ENCODE measurements around the gene PPFIBP2.

Gene PPFIBP2

DNA sequence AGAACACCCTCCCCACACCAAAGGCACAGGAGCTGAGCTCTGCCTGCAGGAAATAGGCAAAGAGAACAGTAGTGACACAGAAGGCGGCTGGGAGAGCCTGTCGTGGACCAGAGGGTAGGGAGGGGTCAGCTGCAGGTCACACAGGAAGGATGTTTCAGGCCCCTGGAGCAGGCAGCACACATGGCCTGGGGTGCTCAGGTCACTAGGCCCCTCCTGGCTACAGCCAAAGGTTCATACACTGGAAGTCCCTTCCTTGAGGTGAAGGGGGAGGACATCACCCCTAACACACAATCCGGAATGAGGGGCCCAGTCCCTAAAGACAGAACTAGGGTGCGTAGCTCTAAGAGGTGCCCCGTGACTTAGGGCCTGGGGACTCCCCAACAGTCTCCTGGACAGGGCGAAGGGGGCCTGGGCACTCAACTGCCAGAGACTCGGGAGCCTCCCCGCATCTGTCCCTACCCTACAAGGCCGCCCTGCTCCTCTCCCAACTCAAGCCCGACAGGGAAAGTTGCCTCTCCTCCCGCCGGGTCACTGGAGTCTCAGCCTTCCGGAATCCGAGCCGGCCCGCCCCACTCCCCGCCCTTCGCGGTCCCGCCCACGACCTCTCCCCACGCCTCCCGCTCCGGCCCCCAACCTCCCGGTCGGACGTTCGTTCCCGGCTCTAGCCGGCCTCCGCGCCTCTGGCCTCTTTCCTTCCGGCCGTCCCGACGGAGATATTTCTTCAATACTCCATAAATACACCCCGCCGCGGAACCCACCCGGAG is 159.3 kb downstream of the PPFIBP2 start, which contains the start of gene CYB5R2:
CYB5R2 (minus strand) TSS at position 541 of the 764 bp plus-strand sequence. CDS start 675 bp downstream, outside the sequence.
- DNase-seq (ENCODE audit: low read depth), result no peak

DNA sequence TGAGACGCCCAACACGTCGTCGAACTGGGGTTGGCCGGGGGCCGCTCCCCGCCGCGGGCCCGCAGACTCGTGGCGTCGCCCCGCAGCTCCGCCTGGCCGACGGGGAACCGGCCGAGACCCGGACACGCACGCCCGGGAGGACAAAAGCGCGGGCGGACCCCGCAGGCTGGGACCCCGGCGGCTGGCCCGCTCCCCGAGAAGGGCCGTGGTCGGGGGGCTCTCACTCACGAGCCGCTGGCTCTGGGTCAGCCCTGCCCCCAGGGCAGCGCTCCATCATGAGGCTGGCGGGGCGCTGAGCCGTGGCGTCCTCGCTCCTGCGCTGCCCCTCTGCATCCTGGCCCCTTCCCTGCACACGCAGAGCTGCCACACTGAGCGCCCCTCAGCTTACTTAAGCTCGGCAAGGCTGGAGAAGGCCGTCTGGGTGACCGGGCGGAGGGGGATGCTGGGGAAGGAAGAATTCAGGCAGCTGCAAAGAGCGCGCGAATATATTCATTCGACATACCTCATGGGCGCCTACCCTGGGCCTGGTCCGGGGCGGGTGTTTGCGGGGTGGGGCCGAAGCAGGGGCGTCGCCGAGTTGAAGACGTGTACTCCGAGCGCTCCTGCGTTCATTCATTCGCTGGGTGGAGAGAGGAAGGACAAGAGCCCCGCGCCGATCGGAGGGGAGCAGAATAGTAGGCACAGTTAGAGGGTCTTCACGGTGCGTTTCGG is 160.1 kb downstream of the PPFIBP2 start:
- peak overlapping the region; percentile 31 for H3K4me3 ChIP-seq (ENCODE audit: low read depth, low read length)
- TF ChIP-seq, protein P1, sequence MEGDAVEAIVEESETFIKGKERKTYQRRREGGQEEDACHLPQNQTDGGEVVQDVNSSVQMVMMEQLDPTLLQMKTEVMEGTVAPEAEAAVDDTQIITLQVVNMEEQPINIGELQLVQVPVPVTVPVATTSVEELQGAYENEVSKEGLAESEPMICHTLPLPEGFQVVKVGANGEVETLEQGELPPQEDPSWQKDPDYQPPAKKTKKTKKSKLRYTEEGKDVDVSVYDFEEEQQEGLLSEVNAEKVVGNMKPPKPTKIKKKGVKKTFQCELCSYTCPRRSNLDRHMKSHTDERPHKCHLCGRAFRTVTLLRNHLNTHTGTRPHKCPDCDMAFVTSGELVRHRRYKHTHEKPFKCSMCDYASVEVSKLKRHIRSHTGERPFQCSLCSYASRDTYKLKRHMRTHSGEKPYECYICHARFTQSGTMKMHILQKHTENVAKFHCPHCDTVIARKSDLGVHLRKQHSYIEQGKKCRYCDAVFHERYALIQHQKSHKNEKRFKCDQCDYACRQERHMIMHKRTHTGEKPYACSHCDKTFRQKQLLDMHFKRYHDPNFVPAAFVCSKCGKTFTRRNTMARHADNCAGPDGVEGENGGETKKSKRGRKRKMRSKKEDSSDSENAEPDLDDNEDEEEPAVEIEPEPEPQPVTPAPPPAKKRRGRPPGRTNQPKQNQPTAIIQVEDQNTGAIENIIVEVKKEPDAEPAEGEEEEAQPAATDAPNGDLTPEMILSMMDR (IDR thresholded peaks at IDR 0.05; ENCODE audit: low read depth, low read length, missing control alignments), result no peak
- in situ Hi-C loops (cut with HindIII; ENCODE audit: low sequenced_read_pairs), result loop anchor here (25.0 kb wide), 1 partner anchor 112 kb away; no protein-coding TSS in a partner anchor
- DNase-seq (ENCODE audit: low read depth), result no peak

More for the DNA sequence above, 159.3 kb downstream of the PPFIBP2 start, which contains the start of gene CYB5R2:
- in situ Hi-C loops (cut with HindIII; ENCODE audit: low sequenced_read_pairs), result loop anchor here (25.0 kb wide), 1 partner anchor 111 kb away; no protein-coding TSS in a partner anchor
- TF ChIP-seq, protein P1 (IDR thresholded peaks at IDR 0.05; ENCODE audit: low read depth, low read length, missing control alignments), result no peak
- H3K4me3 ChIP-seq (ENCODE audit: low read depth, low read length), result peak within 1 kb of the TSS; percentile 31

DNA sequence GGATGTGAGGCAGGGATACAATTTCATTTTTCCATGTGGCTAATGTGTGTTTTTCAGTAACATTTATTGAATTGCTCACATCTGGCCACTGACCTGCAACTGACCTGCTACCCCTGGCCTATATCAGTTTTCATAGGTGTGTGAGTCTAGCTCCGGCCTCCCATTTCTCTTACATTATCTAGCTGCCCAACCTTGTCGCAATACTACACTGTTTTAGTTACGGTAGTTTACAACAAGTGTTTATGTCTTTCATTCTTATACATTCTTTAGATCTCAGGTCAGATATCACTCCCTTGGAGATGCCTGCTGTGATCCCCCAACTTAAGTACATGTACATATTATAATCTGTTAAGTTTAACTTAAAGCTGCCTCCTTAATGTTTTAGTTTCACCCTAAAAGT is 161.8 kb downstream of the PPFIBP2 start:
- no peak for DNase-seq (ENCODE audit: low read depth)
- in situ Hi-C loops (cut with HindIII; ENCODE audit: low sequenced_read_pairs), result no loop called here
- H3K4me3 ChIP-seq (ENCODE audit: low read depth, low read length), result no peak overlapping the region
- TF ChIP-seq, protein P1 (IDR thresholded peaks at IDR 0.05; ENCODE audit: low read depth, low read length, missing control alignments), result no peak

DNA sequence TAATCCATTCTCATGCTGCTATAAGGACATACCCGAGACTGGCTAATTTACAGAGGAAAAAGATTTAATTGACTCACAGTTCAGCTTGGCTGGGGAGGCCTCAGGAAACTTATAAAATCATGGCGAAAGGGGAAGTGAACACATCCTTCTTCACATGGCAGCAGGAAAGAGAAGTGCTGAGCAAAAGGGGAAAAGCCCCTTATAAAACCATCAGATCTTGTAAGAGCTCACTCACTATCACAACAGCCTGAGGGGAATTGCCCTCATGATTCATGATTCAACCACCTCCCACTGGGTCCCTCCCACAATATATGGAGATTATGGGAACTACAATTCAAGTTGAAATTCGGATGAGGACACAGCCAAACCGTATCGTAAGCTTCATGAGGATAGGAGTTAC is 163.3 kb downstream of the PPFIBP2 start:
- TF ChIP-seq, protein P1 (IDR thresholded peaks at IDR 0.05; ENCODE audit: low read depth, low read length, missing control alignments), result no peak
- DNase-seq (ENCODE audit: low read depth), result peak; percentile 27
- H3K4me3 ChIP-seq (ENCODE audit: low read depth, low read length), result no peak overlapping the region
- in situ Hi-C loops (cut with HindIII; ENCODE audit: low sequenced_read_pairs), result no loop called here

DNA sequence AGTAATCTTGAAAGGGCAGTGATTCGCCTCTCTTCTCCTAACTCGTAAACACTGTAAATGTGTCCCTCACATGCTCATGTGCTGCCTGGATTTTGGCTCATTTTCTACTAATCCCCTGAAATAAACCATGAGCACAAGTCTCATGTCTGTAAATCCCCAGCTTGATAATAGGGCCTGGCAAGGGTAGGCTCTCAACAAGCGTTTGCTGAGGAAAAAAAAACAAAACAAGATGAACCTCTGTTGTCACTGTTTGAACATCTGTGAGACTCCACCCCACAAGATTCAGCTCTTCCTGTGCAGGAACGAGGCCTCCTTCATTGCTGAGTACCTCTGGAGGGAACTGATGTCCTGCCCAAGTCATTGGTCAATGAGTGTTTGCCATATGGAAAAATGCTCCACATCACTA is 164.0 kb downstream of the PPFIBP2 start:
- no peak overlapping the region for H3K4me3 ChIP-seq (ENCODE audit: low read depth, low read length)
- DNase-seq (ENCODE audit: low read depth), result no peak
- in situ Hi-C loops (cut with HindIII; ENCODE audit: low sequenced_read_pairs), result no loop called here
- TF ChIP-seq, protein P1 (IDR thresholded peaks at IDR 0.05; ENCODE audit: low read depth, low read length, missing control alignments), result no peak

DNA sequence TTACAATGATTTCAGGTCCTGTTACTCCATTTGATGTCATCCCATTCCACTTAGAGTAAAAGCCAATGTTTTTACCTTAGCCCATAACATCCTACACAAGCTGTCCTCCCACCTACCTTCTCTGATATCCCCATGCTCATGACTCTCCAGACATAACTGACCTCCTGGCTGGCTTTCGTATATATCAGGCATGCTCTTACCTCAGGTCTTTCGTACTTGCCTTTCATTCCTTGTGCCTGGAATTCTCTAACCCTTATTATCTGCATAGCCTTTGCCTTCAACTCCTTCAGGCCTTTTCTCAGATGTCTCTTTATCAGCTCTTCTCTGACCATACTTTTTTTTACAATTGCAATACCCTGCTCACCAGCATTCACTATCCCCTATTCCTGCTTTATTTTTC is 169.8 kb downstream of the PPFIBP2 start:
- in situ Hi-C loops (cut with HindIII; ENCODE audit: low sequenced_read_pairs), result no loop called here
- DNase-seq (ENCODE audit: low read depth), result no peak
- TF ChIP-seq, protein P1 (IDR thresholded peaks at IDR 0.05; ENCODE audit: low read depth, low read length, missing control alignments), result no peak
- H3K4me3 ChIP-seq (ENCODE audit: low read depth, low read length), result no peak overlapping the region
